Cerebellar cortex (tissue), 1 donor: Measurements from ENCODE around the gene SLC30A2.

Experiments used
- DNase-seq: peaks from one replicate; pipeline ENCODE4 v3.0.0-alpha.2; 2015; ENCODE audit warnings: low spot score

SLC30A2 gene

DNA sequence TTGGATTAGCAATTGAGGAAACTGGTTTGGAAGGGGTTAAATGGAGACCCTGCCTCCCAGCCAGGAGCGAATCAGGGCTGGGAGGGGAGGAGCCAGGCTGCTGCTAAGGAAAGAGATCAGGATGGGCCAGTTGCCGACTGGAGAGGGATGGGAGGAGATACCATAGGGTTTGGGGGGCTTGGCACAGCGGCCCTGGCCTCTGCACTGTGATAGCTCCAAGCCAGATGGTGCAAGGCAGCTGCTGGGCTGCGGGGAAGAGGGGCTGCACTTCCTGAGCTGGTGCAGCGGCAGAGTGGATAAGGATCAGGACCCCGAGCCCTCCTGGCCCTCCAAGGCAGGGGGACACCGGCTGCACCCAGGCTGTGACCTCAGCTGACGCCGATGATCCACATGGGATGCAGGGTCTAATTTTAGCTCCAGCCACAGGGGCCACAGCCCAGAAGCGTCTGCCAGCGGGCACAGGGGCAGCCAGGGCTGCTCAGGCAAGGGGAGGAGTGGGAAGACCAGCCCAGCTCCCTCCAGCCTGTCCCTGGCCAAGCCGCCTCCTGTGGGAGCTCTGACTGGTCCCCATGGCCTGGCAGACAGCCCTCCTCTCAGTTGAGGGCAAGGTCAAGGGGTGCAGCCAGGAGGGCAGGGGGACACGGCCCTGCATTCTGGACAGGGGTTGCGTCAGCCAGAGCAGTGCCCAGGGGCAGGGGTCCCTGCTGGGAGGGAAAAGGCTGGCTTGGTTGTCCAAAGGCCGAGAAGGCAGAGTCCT lies 24.1 kb downstream of the SLC30A2 start, which contains the start of gene EXTL1:
EXTL1 (plus strand) TSS at position 129 of the 757 bp plus-strand sequence. CDS start 872 bp downstream, outside the sequence.
- peak; percentile 84 for DNase-seq

DNA sequence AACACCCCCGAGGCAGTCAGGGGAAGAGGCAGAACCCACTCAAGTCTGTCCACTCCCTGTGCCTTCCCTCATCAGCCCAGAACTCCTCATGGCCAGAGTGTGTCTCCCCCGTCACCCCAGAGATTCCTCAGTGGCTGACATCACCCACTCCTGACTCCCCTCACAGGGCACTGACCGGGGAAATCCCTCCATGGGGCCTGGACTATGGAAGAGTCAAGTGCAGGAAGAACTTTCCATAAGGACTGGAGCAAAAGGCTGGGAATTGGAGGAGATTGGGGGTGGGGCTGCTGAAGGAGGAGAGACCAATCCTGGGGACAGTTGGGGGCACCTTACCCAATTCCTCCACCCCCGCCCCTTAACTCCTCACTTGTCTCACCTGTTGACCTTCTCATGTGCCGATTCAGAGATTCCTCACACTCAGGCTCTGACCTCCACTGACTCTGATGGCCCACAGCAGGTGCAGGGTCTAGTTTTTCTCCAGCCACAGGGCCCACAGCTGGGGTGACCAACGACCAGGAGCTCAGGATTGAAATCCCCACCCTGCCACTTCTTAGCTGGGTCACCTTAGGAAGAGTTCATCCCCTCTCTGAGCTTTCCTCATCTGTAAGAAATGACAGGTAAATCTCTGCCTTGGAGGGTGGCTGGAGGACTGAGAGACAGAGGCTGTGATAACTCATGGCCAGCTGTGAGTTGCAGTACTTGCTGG lies 24.8 kb downstream of the SLC30A2 start:
- DNase-seq = peak; percentile 70

DNA sequence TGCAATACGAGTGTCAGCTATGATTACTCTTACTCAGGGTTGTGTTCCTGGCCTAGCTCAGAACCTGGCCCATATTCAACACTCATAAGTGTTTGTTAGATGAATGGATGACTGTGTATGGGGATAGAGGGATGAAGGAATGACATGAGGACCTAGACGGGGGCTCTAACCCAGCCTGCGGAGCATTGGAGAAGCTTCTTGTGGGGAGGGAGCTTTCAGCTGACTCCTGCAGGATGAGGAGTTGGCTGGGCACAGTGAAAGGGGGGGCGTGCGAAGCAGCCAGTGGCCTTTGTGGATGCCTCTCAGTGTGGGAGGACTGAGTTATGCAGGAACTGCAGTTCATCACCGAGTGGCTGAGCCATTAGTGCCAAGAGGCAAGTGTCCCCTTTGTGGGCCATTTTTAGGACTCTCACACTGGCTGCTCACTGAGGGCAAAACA lies 25.6 kb downstream of the SLC30A2 start:
- DNase-seq = peak; percentile 29

DNA sequence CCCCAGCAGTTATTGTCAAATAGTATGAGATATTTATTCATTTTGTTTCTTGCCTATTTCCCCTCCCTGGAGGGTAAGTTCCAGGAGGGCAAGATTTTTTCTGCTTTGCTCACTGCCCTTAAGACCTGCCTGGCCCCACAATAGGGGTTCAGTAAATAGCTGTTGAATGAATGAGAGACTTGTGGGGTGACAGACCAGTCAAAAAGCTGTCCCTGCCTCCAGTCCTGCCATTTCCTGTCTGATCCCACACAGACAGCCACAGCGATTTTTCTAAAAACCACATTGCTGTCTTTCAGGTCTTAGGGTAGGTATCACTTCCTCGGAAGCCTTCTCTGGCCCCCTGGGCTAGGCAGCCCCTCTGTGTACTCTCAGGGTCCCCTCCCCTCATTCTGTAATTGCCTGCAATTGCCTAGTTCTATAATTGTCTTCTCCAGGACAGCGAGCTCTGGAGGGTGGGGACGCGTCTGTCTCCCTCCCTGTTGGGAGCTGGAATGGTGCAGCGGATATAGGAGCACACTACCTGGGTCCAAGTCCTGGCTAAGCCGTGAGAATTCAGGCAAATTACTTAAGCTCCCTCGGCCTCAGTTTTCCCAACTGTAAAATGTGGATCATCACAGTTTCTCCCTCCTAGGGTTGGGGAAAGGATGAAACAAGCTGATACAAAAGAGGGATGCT lies 26.1 kb downstream of the SLC30A2 start:
- peak; percentile 66 for DNase-seq

DNA sequence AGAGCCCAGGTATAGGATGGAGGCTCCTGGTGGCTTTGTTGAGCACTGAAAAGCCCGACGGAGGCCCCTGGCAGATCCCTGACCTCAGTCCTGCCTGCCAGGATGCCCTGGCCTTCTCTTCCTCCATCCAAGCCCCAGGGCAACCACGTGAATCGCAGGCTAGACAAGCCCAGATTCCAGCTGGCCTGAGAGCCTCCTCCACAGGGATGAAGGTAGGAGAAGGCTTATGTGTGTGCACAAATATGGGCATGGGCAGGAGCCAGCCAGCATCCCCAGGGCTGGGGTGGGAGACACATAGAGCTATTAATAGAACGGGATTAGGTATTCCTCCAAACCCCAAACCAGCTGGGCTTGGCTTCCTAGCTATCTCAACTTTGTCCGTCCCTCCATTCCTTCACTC lies 28.3 kb downstream of the SLC30A2 start:
- DNase-seq = peak; percentile 48

DNA sequence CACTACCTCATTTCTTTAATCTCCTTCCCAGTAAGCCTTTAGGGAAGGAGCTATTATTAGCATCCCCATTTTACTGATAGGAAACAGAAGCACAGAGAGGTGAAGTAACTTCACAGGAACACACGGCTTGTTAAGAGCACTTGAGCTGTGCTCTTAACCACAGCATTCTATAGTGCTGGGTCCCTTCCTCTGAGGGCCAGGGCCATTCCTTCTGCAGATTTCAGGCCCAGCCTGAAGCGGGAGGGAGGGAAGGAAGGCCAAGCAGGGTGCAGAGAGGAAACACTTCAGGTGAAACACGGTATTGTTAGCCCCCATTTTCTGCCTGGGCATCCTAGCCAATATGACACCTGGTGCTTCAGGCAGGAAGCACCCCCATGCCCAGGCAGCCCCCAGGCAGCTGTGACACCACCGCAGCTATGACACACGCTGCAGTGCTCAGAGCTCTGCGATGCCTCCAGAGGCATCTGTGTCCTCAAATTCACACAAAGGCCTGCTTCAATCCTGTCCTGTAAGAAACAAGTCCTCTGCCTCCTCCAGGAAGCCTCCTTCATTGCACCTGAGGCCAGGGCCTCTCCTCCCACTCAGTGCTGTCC lies 28.9 kb downstream of the SLC30A2 start:
- DNase-seq = no peak

DNA sequence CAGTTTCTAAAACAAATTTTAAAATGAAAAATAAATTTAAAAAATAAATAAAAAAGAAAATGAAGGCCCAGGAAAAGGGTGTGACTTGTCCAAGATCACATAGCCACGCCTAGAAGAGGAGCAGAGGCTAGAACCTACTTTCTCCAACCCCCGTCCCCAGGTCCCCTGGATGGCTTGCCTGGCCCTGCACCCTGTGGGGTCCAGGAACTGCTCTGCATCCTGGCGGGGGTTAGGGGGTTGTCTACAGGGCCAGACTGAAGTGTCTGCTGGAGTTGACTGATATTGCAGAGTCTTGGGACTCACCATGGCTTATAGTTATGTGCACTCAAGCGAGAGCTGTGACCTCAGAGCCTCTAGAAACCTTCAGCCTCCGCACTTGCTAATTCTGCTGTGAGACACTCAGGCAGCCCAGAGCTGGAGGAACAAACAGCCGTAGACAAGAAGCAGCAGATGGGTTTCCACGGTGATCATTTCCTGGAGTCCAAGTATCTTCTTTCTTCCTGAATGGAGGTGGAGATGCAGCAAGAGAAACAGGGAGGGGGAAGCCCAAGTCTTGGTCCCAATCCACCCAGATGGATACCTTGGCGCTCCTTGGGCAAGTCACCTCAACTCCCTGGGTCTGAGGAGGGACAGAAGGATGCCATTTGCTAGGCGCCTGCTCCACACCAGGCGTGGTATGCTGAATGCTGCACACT lies 29.5 kb downstream of the SLC30A2 start:
- DNase-seq = peak; percentile 72

DNA sequence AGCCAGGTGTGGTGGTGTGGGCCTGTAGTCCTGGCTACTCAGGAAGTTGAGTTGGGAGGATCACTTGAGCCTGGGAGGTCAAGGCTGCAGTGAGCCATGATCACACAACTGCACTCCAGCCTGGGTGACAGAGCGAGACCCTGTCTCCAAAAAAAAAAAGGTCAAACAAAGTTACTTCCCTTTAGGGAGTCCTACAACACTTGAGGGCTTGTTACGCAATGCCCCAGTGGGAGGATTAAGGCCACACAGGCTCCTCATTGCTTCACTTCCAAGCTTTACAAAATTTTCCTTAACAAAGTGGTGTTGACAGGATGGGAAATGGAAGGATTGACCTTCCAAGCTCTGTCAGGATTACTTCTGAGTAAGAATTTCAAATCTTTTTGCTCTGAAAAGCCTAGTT lies 30.6 kb downstream of the SLC30A2 start:
- peak; percentile 92 for DNase-seq

DNA sequence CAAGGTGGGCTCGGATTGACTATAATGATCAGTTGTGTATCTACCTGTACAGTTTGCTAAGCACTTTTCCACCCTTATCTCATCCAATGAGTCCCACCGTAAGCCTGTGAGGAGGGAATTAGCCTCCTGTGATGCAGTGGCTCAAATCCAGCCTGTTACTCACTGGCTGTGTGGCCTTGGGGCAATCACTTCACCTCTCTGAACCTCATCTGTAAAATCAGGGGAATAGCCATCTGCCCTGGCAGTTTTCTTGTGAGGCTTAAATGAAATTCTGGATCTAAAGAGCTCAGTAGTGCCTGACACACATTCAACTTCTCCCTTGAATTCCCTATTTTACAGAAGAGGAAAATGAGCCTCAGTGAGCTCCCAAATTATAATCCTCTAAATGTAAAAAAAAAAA lies 31.7 kb downstream of the SLC30A2 start:
- no peak for DNase-seq

DNA sequence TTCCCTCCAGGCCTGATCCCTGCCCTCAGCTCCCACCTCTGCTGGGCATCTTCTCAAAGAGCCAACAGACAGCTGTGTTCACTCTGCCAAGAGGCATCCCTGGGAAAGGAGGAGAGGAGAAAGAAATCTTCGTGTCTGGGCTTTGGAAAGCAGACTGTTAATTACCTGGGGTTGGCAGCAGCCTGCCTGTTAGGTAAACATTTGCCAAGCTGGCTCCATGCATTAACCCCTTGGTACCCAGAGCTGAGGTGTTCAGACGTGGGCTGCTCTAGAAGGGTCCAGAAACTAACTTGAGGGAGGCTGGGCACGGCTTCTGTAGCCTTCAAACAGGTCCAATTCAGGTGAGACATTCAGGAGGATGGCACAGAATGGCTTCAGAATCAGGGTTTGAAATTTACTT lies 33.1 kb downstream of the SLC30A2 start:
- DNase-seq = no peak

DNA sequence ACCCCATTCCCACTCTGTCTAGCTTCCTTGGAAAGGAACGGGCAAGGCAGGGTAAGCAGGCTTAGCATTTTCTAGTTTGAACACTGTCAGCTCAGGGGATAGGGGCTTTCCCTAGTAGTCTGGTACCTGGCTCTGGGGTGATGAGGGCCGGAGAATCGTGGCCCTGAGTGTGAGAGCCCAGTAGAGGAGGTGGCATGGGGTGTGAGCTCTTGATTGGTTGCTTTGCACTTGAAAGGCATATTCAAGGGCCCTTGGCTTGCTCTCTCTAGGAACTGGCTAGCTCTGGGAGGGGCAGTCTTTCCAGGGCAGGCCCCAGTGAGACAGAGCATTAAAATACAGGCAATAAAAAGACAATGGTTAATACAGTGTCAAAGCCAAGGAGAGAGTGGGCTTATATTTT lies 35.1 kb downstream of the SLC30A2 start:
- DNase-seq = peak; percentile 76

DNA sequence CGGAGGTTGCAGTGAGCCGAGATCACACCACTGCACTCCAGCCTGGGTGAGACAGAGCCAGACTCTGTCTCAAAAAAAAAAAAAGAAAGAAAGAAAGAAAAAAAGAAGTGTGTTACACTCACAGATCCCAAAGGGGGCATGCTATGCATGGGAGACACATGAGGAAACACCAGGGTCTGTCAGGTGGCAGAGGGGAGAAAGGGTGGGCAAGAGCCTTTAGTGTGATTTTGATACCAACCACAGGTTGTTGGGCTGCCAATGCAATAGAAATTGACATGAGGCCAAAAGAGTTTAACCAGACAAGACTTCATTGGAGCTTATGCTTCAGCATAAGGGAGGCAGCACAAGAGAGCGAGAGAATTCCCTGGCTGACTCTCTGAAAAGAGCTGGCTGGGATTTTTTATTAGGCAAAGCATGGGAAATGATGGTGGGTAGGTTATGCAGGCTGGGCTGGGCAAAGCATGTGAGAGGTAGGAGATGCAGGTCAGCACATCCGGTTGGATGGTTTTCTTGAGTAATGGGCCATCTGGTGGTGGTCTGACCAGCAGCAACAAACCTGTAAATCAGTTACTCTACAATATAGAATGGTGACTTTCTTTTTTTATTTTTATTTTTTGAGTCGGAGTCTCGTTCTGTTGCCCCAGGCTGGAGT lies 36.0 kb downstream of the SLC30A2 start:
- DNase-seq = peak; percentile 64

DNA sequence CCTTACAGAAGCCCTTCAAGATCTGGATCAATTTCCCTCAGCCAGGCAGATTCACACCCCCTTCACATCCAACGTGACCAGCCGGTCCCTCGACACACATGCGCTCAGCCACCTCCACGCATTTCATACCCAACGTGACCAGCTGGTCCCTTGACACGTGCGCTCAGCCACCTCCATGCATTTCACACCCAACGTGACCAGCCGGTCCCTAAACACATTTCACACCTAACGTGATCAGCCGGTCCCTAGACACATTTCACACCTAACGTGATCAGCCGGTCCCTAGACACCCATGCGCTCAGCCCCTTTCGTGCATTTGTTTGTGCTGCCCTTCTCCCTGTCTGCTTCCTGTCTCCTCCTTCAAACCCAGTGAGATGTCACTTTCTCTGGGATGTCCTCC lies 39.2 kb downstream of the SLC30A2 start:
- no peak for DNase-seq

DNA sequence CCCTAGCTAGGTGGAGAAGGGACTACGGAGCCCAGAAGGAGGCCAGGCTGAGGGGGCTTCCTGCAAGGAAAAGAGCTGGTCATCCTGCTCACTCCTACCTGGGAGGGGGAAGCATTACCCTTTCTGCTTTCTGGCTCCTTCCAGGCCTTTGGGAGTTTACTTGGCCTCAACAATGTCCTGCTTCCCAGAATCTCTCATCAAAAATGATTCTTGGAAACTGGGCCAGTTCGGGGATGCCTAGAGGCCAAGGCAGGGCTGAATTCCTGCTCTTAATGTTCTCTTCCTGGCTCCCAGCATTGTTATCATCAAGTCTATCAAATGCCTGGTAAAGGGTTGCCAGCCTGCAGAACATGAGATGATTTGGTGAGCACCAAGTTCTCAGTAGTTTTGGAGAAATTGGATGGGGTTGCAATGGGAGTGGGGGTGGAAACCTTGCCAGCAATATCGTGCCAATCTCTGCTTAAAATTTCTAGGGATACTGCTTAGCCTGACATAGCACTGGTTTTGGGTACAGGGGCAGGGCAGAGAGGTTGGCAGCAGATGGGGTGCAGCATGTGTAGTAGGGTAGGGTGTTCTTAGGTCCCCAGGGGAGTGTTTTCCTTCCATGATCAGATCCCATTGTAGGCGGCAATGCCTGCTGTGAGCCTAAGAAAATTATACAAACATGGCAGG lies 40.3 kb downstream of the SLC30A2 start:
- DNase-seq = no peak

DNA sequence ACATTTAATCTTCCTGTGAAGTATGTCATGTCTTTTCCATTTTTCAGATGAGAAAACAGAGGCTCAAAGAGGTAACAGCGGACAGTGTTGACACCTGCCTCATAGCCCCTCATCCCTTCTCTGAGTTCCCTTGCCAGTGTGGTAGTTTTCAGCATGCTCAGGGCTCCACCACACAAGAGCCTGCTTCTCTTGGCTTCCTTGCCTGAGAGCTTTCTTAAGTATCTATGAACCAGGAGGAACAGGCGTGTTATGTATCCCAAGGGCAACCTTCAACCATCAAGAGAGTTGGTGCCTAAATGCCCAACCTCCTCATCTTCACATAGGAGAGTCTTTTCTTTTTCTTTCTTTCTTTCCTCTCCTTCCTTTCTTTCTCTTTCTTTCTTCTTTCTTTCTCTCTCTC lies 42.2 kb downstream of the SLC30A2 start:
- DNase-seq = no peak

DNA sequence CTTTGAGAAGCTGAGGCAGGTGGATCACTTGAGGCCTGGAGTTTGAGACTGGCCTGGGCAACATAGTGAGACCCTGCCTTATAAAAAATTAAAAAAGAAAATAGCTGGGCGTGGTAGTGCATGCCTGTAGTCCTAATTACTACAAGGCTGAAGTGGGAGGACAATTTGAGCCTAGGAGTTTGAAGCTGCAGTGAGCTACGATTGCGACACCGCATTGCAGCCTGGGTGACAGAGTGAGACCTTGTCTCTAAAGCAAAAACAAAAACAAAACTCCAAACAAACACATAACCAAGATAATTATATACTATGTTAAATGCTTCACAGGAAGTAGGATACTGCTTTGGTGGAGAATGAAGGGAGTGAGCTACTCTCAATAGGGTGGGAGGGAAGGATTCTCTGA lies 42.7 kb downstream of the SLC30A2 start:
- DNase-seq = no peak

DNA sequence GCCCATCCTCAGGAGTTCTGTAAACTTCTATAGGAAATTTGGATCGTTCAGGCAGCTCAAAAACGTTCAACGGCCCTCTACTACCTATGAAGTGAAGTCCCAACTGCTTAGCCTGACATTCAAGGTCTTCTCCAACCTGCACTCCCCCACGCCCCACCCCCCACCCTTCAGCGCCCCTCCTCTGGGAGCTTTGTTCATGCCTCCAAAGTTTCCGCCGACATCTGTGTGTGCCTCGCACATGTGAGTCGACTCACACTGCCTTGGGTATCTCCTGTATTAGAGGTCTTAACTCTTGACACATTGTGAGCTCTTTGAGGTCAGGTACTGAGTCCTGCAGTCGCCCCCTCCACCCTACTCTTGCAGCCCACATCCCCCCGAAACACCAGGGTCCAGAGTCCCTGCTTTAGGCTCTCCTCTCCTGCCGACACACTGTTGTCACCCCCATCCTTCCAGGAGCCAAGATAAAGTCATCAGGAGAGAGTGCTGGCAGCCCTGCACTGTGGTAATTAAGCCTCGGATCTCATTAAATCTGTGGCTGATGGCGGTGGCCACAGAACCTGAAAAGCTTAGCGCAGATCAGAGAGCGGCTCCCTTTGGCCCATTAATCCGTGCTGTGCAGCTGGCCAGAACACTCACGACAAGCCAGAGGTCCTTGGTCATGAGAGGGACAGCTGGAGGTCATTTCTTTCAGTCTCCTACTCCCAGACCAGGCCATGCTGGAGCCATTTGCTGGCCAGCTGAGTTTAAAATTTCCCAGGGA lies 46.7 kb downstream of the SLC30A2 start:
- no peak for DNase-seq

DNA sequence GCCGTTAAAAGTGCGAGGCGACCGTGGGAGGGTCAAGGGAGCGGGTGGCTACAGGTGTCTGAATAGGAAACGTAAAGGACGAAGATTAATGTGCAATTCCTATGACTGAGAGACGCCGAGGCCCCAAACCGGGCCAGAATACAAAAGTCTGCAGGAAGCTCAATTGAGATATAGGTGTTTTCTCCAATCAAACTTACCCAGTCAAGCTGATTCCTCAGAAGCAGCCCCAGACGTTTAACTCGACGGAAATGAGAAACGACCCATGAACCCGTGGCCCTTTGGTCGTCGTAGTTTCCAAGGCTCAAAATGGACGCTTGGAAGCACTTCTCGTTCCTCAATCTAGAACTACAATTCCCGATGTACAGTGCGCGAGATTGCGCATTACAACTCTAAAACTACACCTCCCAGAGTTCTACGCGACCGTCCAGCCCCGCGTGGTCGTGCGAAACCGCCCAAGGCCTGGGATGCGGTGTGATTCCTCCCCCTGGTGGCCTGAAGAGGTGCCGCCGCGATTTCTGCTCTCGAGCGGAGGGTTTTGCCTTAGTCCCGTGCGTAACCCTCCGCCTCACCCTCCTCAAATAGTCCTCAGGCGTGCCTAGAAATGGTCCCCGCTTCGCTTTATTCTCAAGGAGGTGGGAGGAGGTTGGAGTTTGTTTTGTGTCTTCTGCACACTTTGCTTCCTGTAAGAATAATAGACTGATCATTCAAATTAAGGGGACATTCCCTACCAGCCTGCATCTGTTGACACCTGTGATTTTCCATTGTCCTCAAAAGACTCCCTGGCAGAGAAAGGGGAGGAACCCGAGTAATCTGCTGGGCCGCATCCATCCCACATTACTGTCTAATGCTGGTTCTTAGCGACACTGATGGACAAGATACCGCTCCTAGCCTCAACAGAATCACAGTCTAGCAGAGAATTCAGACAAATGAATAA lies 47.8 kb downstream of the SLC30A2 start, which contains the start of gene PAFAH2:
PAFAH2 (minus strand) TSS at position 236 of the 934 bp plus-strand sequence. CDS start 7,247 bp downstream, outside the sequence.
- DNase-seq = peak; percentile 99
